ACC112 (cell line): ENCODE data around the gene MDGA2.
"Not testable (repeated sequence)": the region's sequence is repeated elsewhere in the genome, so short reads cannot be mapped to it uniquely, and the experiment has no call there.

Experiments used
- H2AFZ ChIP-seq: fragments of 200-600 bp; sonication (generic); one replicate; pipeline ENCODE4 v1.6.0; 2017; ENCODE audit warnings: antibody characterized with exemption, low read length; ENCODE audit not compliant: unreplicated experiment
- H3K27ac ChIP-seq: fragments of 200-600 bp; sonication (generic); 2 replicates; pipeline ENCODE4 v1.5.1; 2014; ENCODE audit warnings: low read depth, mild to moderate bottlenecking, antibody characterized with exemption, low read length, moderate library complexity
- H3K27me3 ChIP-seq: fragments of 200-600 bp; sonication (generic); 2 replicates; pipeline ENCODE4 v1.6.1; 2014; ENCODE audit warnings: mild to moderate bottlenecking, antibody characterized with exemption, low read length, moderate library complexity, mixed read lengths; ENCODE audit not compliant: insufficient read depth
- H3K36me3 ChIP-seq: fragments of 200-600 bp; sonication (generic); 2 replicates; pipeline ENCODE4 v1.6.1; 2016; ENCODE audit warnings: mild to moderate bottlenecking, antibody characterized with exemption, low read length, moderate library complexity, mixed read lengths; ENCODE audit not compliant: insufficient read depth
- H3K4me1 ChIP-seq: fragments of 200-600 bp; sonication (generic); one replicate; pipeline ENCODE4 v1.6.1; 2016; ENCODE audit warnings: low read length, mixed read lengths; ENCODE audit not compliant: insufficient read depth, unreplicated experiment, control insufficient read depth
- H3K4me3 ChIP-seq: fragments of 200-600 bp; sonication (generic); 2 replicates; pipeline ENCODE4 v1.5.1; 2014; ENCODE audit warnings: mild to moderate bottlenecking, low read depth, low read length
- H3K79me2 ChIP-seq: fragments of 200-600 bp; sonication (generic); one replicate; pipeline ENCODE4 v1.6.0; 2016; ENCODE audit warnings: low read length; ENCODE audit not compliant: control insufficient read depth, unreplicated experiment, insufficient read depth

MDGA2 gene

GRCh38 chr14:47624126-47624525 is 51.3 kb downstream of the MDGA2 start:
- H3K27ac ChIP-seq, H3K36me3 ChIP-seq, H3K4me3 ChIP-seq, H3K4me1 ChIP-seq, H3K79me2 ChIP-seq, H2AFZ ChIP-seq, H3K27me3 ChIP-seq: not testable (repeated sequence)

GRCh38 chr14:47619392-47619791 is 56.0 kb downstream of the MDGA2 start:
- H2AFZ ChIP-seq: no peak overlapping the region
- H3K79me2 ChIP-seq: no peaks in the 10 kb centered on the region
- no peak overlapping the region for H3K27ac ChIP-seq
- no peaks in the 10 kb centered on the region for H3K36me3 ChIP-seq
- H3K27me3 ChIP-seq: no peaks in the 10 kb centered on the region
- H3K4me1 ChIP-seq: no peaks in the 10 kb centered on the region
- H3K4me3 ChIP-seq: no peak overlapping the region

- Histone ChIP-seq H3K27ac (no peak overlapping the region), H3K79me2 (no peaks in the 10 kb centered on the region), H3K4me1 (no peaks in the 10 kb centered on the region), H2AFZ (no peak overlapping the region), H3K4me3 (no peak overlapping the region), H3K36me3 (no peaks in the 10 kb centered on the region), H3K27me3 (no peaks in the 10 kb centered on the region)
Measured at GRCh38 chr14:47606566-47606965, 68.8 kb downstream of the MDGA2 start.

- no peak overlapping the region for H3K27ac ChIP-seq
- no peaks in the 10 kb centered on the region for H3K36me3 ChIP-seq
- no peaks in the 10 kb centered on the region for H3K79me2 ChIP-seq
- H2AFZ ChIP-seq: no peak overlapping the region
- no peaks in the 10 kb centered on the region for H3K27me3 ChIP-seq
- no peaks in the 10 kb centered on the region for H3K4me1 ChIP-seq
- H3K4me3 ChIP-seq: no peak overlapping the region
Measured at GRCh38 chr14:47596860-47597259, 78.5 kb downstream of the MDGA2 start.

- Histone ChIP-seq H3K79me2 (no peaks in the 10 kb centered on the region), H3K4me3 (no peak overlapping the region), H3K36me3 (no peaks in the 10 kb centered on the region), H3K27ac (no peak overlapping the region), H3K4me1 (no peaks in the 10 kb centered on the region), H2AFZ (no peak overlapping the region), H3K27me3 (no peaks in the 10 kb centered on the region)
Measured at GRCh38 chr14:47596232-47596631, 79.2 kb downstream of the MDGA2 start.

GRCh38 chr14:47595552-47595951 is 79.9 kb downstream of the MDGA2 start:
- Histone ChIP-seq H3K79me2 (no peaks in the 10 kb centered on the region), H2AFZ (no peak overlapping the region), H3K36me3 (no peaks in the 10 kb centered on the region), H3K27ac (no peak overlapping the region), H3K4me1 (no peaks in the 10 kb centered on the region), H3K27me3 (no peaks in the 10 kb centered on the region), H3K4me3 (no peak overlapping the region)

- Histone ChIP-seq H3K4me1 (no peaks in the 10 kb centered on the region), H3K27me3 (no peaks in the 10 kb centered on the region), H3K27ac (no peak overlapping the region), H2AFZ (no peak overlapping the region), H3K36me3 (no peaks in the 10 kb centered on the region), H3K4me3 (no peak overlapping the region), H3K79me2 (no peaks in the 10 kb centered on the region)
Measured at GRCh38 chr14:47590767-47591495, 84.5 kb downstream of the MDGA2 start.

- no peak overlapping the region for H2AFZ ChIP-seq
Measured at GRCh38 chr14:47585447-47585846, 90.0 kb downstream of the MDGA2 start.

GRCh38 chr14:47567273-47567672 is 108.1 kb downstream of the MDGA2 start:
- H3K27me3 ChIP-seq: no peaks in the 10 kb centered on the region
- H3K79me2 ChIP-seq: no peaks in the 10 kb centered on the region
- H3K27ac ChIP-seq: no peak overlapping the region
- H3K4me3 ChIP-seq: no peak overlapping the region
- H3K36me3 ChIP-seq: no peaks in the 10 kb centered on the region
- no peak overlapping the region for H2AFZ ChIP-seq
- H3K4me1 ChIP-seq: no peaks in the 10 kb centered on the region

More at GRCh38 chr14:47585447-47585846, 90.0 kb downstream of the MDGA2 start:
- H3K4me3 ChIP-seq: no peak overlapping the region
- H3K4me1 ChIP-seq: no peaks in the 10 kb centered on the region
- no peaks in the 10 kb centered on the region for H3K36me3 ChIP-seq
- H3K27ac ChIP-seq: no peak overlapping the region
- no peaks in the 10 kb centered on the region for H3K79me2 ChIP-seq
- no peaks in the 10 kb centered on the region for H3K27me3 ChIP-seq

- Histone ChIP-seq H3K4me3 (no peak overlapping the region), H3K27ac (no peak overlapping the region), H3K4me1 (no peaks in the 10 kb centered on the region), H3K36me3 (no peaks in the 10 kb centered on the region), H3K79me2 (no peaks in the 10 kb centered on the region), H3K27me3 (no peaks in the 10 kb centered on the region), H2AFZ (no peak overlapping the region)
Measured at GRCh38 chr14:47557894-47558293, 117.5 kb downstream of the MDGA2 start.

- no peak overlapping the region for H3K27ac ChIP-seq
- no peaks in the 10 kb centered on the region for H3K36me3 ChIP-seq
- no peak overlapping the region for H3K4me3 ChIP-seq
- no peaks in the 10 kb centered on the region for H3K4me1 ChIP-seq
- no peaks in the 10 kb centered on the region for H3K79me2 ChIP-seq
- H3K27me3 ChIP-seq: no peaks in the 10 kb centered on the region
- no peak overlapping the region for H2AFZ ChIP-seq
Measured at GRCh38 chr14:47555333-47555732, 120.1 kb downstream of the MDGA2 start.
